Stomach smooth muscle (tissue), 2 donors: ENCODE results near the gene TAF1D.

Source experiments
- H3K27ac ChIP-seq: one replicate; pipeline ENCODE4 v1.7.0; 2013; ENCODE audit warnings: mild to moderate bottlenecking, low read length, inconsistent platforms
- H3K27me3 ChIP-seq, 2 donors: one replicate each; pipeline ENCODE4 v1.7.0; 2013; ENCODE audit warnings: low read length in 2 of 2; ENCODE audit not compliant: insufficient read depth in 2 of 2, control insufficient read depth in 1 of 2
- H3K36me3 ChIP-seq, 2 donors: one replicate each; pipeline ENCODE4 v1.7.0; 2013; ENCODE audit warnings: low read length in 2 of 2; ENCODE audit not compliant: control insufficient read depth in 2 of 2, insufficient read depth in 2 of 2
- H3K4me1 ChIP-seq: one replicate; pipeline ENCODE4 v1.7.0; 2013; ENCODE audit warnings: low read length; ENCODE audit not compliant: control insufficient read depth, insufficient read depth
- H3K4me3 ChIP-seq, 2 donors: one replicate each; pipeline ENCODE4 v1.7.0; 2013; ENCODE audit warnings: low read length in 2 of 2
- H3K9ac ChIP-seq, 2 donors: one replicate each; pipeline ENCODE4 v1.7.0; 2013; ENCODE audit warnings: low read length in 2 of 2, mild to moderate bottlenecking in 1 of 2
- H3K9me3 ChIP-seq, 2 donors: one replicate each; pipeline ENCODE4 v1.7.0; 2013; ENCODE audit warnings: low read length in 2 of 2; ENCODE audit not compliant: control insufficient read depth in 2 of 2
- donor health status: healthy.
- donor health status: Pancreatic carcinoma.

The TAF1D gene

DNA sequence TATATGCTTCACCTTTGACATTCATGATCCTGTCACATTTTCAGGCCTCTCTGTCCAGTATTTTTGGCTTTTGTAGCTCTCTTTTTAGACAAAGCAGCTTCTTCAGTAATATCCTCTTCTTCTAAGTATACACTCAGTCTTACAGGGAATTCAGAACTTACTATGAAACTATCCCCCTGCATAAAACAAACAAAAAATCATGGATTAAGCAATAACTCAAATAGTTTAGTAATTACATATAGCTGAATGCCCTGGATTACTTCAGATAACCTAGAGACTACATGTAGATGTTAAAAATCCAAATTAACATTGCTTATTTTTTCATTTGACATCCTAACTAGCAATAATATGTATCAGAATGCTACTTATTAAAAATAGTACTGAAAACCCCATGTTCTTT is 5.2 kb downstream of the TAF1D start:
- H3K27me3 ChIP-seq = no peaks in the 10 kb centered on the region
- no peaks in the 10 kb centered on the region for H3K9me3 ChIP-seq
- H3K4me1 ChIP-seq = peaks cover 10% of the 10 kb centered on the region
- no peak overlapping the region for H3K4me3 ChIP-seq
- no peak overlapping the region for H3K9ac ChIP-seq
- peaks cover 38 to 54% of the 10 kb centered on the region in 2 donors for H3K36me3 ChIP-seq
- no peak overlapping the region for H3K27ac ChIP-seq

DNA sequence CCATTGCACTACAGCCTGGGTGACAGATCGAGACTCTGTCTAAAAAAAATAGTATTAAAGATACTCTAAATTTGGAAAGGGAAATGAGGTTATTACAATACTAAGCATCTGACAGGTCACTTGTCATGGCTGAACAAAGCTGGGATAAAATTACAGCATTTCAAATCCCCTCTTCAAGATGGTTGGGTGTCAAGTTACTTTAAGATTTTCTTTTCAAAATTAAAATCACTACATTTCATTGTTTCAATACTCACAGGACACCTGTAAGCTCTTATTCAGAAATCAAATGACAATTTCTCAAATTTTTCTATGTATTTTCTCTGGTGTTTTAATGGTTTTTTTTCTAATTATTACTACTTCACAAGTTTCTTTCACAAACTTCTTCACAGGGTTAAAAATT is 5.7 kb downstream of the TAF1D start:
- no peak overlapping the region for H3K27ac ChIP-seq
- no peak overlapping the region for H3K9ac ChIP-seq
- peaks cover 41 to 58% of the 10 kb centered on the region in 2 donors for H3K36me3 ChIP-seq
- no peaks in the 10 kb centered on the region for H3K9me3 ChIP-seq
- H3K4me1 ChIP-seq = peaks cover 10% of the 10 kb centered on the region
- no peak overlapping the region for H3K4me3 ChIP-seq
- no peaks in the 10 kb centered on the region for H3K27me3 ChIP-seq

GRCh38 chr11:93734427-93735222 is 6.7 kb downstream of the TAF1D start:
- H3K9ac ChIP-seq = no peak overlapping the region
- H3K4me1 ChIP-seq = peaks cover 5% of the 10 kb centered on the region
- H3K4me3 ChIP-seq = no peak overlapping the region
- no peak overlapping the region for H3K27ac ChIP-seq
- H3K27me3 ChIP-seq = no peaks in the 10 kb centered on the region
- no peaks in the 10 kb centered on the region for H3K9me3 ChIP-seq
- H3K36me3 ChIP-seq = peaks cover 46 to 67% of the 10 kb centered on the region in 2 donors

DNA sequence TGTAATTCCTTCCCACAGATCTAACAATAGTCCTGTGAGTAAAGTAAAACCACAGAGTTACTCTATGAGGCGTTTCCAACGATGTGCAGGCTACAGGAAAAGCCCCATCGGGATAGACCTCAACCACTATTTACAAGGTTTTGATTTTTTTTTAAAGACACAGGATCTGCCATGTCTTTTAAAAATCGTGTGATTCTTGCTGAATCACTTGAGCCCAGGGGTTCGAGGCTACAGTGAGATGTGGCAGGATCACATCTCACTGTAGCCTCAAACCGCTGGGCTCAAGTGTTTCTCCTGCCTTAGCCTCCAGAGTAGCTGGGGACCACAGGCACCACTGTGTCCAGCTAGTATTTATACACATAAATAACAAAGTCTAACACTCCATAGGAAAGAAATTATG is 7.8 kb downstream of the TAF1D start:
- no peaks in the 10 kb centered on the region for H3K9me3 ChIP-seq
- peaks cover under 1% of the 10 kb centered on the region for H3K4me1 ChIP-seq
- H3K9ac ChIP-seq = no peak overlapping the region
- H3K36me3 ChIP-seq = peaks cover 51 to 79% of the 10 kb centered on the region in 2 donors
- no peak overlapping the region for H3K27ac ChIP-seq
- no peaks in the 10 kb centered on the region for H3K27me3 ChIP-seq
- no peak overlapping the region for H3K4me3 ChIP-seq

- no peak overlapping the region for H3K9ac ChIP-seq
- no peaks in the 10 kb centered on the region for H3K27me3 ChIP-seq
- no peaks in the 10 kb centered on the region for H3K4me1 ChIP-seq
- H3K9me3 ChIP-seq = no peaks in the 10 kb centered on the region
- H3K4me3 ChIP-seq = no peak overlapping the region
- H3K36me3 ChIP-seq = peaks cover 51 to 85% of the 10 kb centered on the region in 2 donors
- H3K27ac ChIP-seq = no peak overlapping the region
Observed at GRCh38 chr11:93732237-93732892, 8.9 kb downstream of the TAF1D start.

- no peaks in the 10 kb centered on the region for H3K4me1 ChIP-seq
- peaks cover 57 to 80% of the 10 kb centered on the region in 2 donors for H3K36me3 ChIP-seq
- no peaks in the 10 kb centered on the region for H3K27me3 ChIP-seq
- no peak overlapping the region for H3K4me3 ChIP-seq
- no peaks in the 10 kb centered on the region for H3K9me3 ChIP-seq
- H3K27ac ChIP-seq = no peak overlapping the region
- H3K9ac ChIP-seq = no peak overlapping the region
Observed at GRCh38 chr11:93730108-93731107, 10.9 kb downstream of the TAF1D start.

DNA sequence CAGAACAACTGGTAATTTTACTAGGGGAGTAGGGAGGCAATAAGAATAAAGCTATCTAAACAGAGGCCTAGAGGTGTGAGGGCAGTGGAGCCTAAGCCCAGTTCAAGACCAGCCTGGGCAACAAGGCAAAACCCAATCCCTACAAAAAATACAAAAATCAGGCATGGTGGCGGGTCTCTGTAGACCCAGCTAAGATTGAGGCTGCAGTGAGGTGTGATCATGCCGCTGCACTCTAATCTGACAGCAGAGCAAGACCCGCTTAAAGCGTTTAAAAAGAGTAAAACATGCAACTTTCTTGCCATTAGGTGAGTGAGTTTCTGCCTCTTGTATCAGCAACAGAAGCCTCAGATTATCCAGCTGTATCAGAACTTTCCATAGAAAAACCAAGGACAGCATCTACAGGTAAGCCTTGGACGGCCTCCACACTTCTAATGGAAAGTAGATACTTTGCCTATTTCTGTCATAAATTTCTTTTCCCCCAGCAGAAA is 12.1 kb downstream of the TAF1D start:
- H3K9ac ChIP-seq = no peak overlapping the region
- H3K27me3 ChIP-seq = no peaks in the 10 kb centered on the region

DNA sequence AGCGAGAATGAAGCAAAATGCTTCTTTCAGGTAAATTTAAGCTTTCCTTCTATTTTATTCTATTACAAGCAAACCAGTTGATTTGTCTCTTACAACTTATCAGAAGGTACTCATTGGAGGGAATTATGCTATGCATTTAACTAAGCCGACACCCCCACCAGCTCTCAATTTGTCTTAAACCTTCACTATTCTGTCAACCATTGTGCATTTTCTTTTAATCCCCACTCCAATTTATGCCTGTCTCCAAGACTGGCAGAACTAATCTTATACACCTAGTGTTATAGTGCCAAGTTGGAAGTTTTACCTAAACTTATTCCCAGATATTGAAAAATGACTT is 12.5 kb downstream of the TAF1D start:
- H3K36me3 ChIP-seq = peaks cover 46 to 70% of the 10 kb centered on the region in 2 donors

More for the DNA sequence above, 12.1 kb downstream of the TAF1D start:
- Histone ChIP-seq H3K9me3 (no peaks in the 10 kb centered on the region), H3K27ac (peak overlapping the region; percentile 1), H3K4me3 (no peak overlapping the region), H3K4me1 (no peaks in the 10 kb centered on the region), H3K36me3 (peaks cover 46 to 72% of the 10 kb centered on the region in 2 donors)

DNA sequence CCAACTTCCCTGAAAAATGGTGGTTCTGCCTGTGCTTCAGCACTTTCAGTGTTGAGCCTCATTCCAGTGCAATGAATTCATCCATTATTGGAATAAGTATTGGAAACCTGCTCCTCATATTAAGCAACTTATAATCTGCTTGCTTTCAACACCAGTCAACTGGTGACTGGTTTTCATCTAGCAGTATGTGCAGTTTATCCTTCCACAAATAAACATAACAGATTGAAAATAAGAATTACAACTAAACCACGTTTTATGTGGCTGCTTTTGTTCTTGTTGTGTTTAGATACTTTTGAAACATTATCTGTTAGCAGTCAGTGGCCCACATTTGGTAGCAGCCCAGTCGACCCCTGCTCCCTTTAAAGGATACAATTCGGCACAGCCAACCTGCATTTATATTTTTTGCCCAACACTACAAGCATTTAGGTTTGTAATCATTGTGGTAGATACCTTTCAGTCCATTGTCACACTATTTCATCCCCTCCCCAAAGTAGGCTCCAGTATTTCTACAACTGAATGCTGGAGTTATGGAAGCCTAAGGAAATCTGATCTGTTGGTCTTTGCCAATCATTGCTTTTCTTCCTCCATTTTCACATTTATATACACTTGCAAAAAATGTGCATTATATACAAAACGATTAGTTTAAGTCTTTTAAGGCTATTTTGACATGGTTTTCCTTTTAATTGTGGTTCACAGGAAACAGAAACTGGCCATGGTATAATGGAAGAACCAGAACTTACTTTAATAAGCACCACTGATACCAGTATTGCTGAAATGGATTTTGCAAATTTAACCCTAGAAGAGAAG is 13.1 kb downstream of the TAF1D start:
- Histone ChIP-seq H3K36me3 (peaks cover 40 to 67% of the 10 kb centered on the region in 2 donors), H3K27ac (no peak overlapping the region)

More for the DNA sequence above, 12.5 kb downstream of the TAF1D start:
- no peak overlapping the region for H3K9ac ChIP-seq
- H3K4me1 ChIP-seq = no peaks in the 10 kb centered on the region
- H3K27ac ChIP-seq = peak overlapping the region; percentile 1
- no peak overlapping the region for H3K4me3 ChIP-seq
- H3K9me3 ChIP-seq = no peaks in the 10 kb centered on the region
- no peaks in the 10 kb centered on the region for H3K27me3 ChIP-seq

DNA sequence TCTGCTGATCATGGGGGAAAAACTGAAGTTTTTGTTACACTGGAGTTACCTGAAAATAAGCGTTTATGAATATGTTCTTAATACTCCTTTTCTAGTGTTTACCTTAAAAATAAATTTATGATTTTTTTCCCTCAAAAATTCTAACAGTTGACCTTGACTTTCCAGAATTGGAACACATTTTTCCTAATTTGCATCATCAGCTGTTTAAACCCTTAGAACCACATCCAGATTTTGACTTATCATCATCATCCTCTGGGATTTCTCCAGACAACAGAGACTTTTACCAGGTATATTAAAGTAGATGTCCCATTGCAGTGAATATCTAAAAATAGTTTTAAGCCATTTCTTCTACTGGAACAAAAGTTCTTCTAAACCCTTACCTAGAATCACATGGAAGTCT is 17.2 kb downstream of the TAF1D start:
- Histone ChIP-seq H3K27ac (no peak overlapping the region), H3K4me3 (no peak overlapping the region), H3K27me3 (no peaks in the 10 kb centered on the region), H3K9me3 (no peaks in the 10 kb centered on the region), H3K4me1 (no peaks in the 10 kb centered on the region), H3K36me3 (peaks cover 19 to 39% of the 10 kb centered on the region in 2 donors), H3K9ac (no peak overlapping the region)

More for the DNA sequence above, 13.1 kb downstream of the TAF1D start:
- H3K9me3 ChIP-seq = no peaks in the 10 kb centered on the region
- no peaks in the 10 kb centered on the region for H3K27me3 ChIP-seq
- no peaks in the 10 kb centered on the region for H3K4me1 ChIP-seq
- H3K9ac ChIP-seq = no peak overlapping the region
- H3K4me3 ChIP-seq = no peak overlapping the region
